ENCODE results near the gene LCOR.

- TF ChIP-seq CTCF (conservative IDR thresholded peaks at IDR 0.05 in 1 of 2, IDR thresholded peaks at IDR 0.05 in 1 of 2; ENCODE audit: low read depth in 1 of 2, low read length in 2 of 2): no peak
- no peak for TF ChIP-seq EZH2 (IDR thresholded peaks at IDR 0.05; ENCODE audit: low read length, missing control alignments)
Measured at GRCh38 chr10:97039538-97040247, 207.6 kb downstream of the LCOR start.

Data from fibroblast of lung (primary cell).